Caco-2 (cell line): Measurements from ENCODE around the gene RNF208. TPM values are rescaled to one million over a fixed set of nuclear protein-coding genes. Genes with fewer than 3 reads are reported as not detected.

Experiments used
- BruUV-seq: library from RNA; stranded (reverse); fragments of 400-500 nt; replicated peaks from 2 replicates; lab custom pipeline; 2021; lab: Mats Ljungman, UMichigan
- CTCF ChIA-PET: fragments of 300-600 bp; sonication (Branson Sonifier 250); formaldehyde crosslinking; loops from one replicate; lab custom pipeline; 2022; ENCODE audit warnings: antibody characterized with exemption; lab: Charles Lee
- POLR2A ChIA-PET: fragments of 300-600 bp; sonication (Branson Sonifier 250); formaldehyde crosslinking; loops from one replicate; lab custom pipeline; 2022; ENCODE audit warnings: antibody characterized with exemption; lab: Charles Lee
- DNase-seq, 2 experiments: peaks; one replicate each; pipeline versions ENCODE4 v3.0.0 to v3.0.0-alpha.2; 2020 to 2022
- H3K27me3 ChIP-seq: replicated peaks from 2 replicates; pipeline ENCODE4 v1.6.0; 2011; ENCODE audit warnings: low read length; ENCODE audit not compliant: control insufficient read depth, insufficient read depth
- H3K36me3 ChIP-seq: 2 replicates; pipeline ENCODE4 v1.5.1; 2011; ENCODE audit warnings: low read length; ENCODE audit not compliant: control insufficient read depth, insufficient read depth
- H3K4me1 ChIP-seq: fragments of 250-450 bp; sonication (Bioruptor Pico); 2 replicates; pipeline ENCODE4 v1.5.1; 2020; ENCODE audit warnings: mild to moderate bottlenecking
- H3K4me3 ChIP-seq: 2 replicates; pipeline ENCODE4 v1.5.1; 2011; ENCODE audit warnings: low read depth, mild to moderate bottlenecking, control low read depth, low read length
- H3K9me3 ChIP-seq: fragments of 250-450 bp; sonication (Bioruptor Pico); 2 replicates; pipeline ENCODE4 v1.5.1; 2020; ENCODE audit warnings: mild to moderate bottlenecking, moderate library complexity
- H3K27ac Mint-ChIP-seq: one replicate; pipeline ENCODE4 v1.8.0; 2022; ENCODE audit warnings: mixed read lengths; ENCODE audit not compliant: unreplicated experiment
- H3K27me3 Mint-ChIP-seq: one replicate; pipeline ENCODE4 v1.8.0; 2022; ENCODE audit warnings: mixed read lengths; ENCODE audit not compliant: insufficient read depth, unreplicated experiment
- H3K36me3 Mint-ChIP-seq: one replicate; pipeline ENCODE4 v1.8.0; 2022; ENCODE audit warnings: mild to moderate bottlenecking, mixed read lengths; ENCODE audit not compliant: insufficient read depth, unreplicated experiment
- H3K4me1 Mint-ChIP-seq: one replicate; pipeline ENCODE4 v1.8.0; 2022; ENCODE audit warnings: low read depth, mixed read lengths; ENCODE audit not compliant: unreplicated experiment
- H3K4me3 Mint-ChIP-seq: one replicate; pipeline ENCODE4 v1.8.0; 2022; ENCODE audit warnings: mild to moderate bottlenecking, moderate library complexity, mixed read lengths; ENCODE audit not compliant: unreplicated experiment
- H3K9me3 Mint-ChIP-seq: one replicate; pipeline ENCODE4 v1.8.0; 2022; ENCODE audit warnings: mixed read lengths; ENCODE audit not compliant: unreplicated experiment
- CTCF ChIP-seq, 2 experiments: fragments of 200-600 bp in 1 of 2; IDR thresholded peaks; 1 replicate in 1 of 2; 2 replicates in 1 of 2; pipeline versions ENCODE4 v1.5.1 to v1.8.0; 2011 to 2022; ENCODE audit warnings: antibody characterized with exemption in 1 of 2, control low read depth in 1 of 2, inconsistent platforms in 1 of 2, low read depth in 1 of 2, low read length in 1 of 2, mild to moderate bottlenecking in 1 of 2, moderate library complexity in 1 of 2; ENCODE audit not compliant: insufficient read depth in 1 of 2, severe bottlenecking in 1 of 2, unreplicated experiment in 1 of 2
- intact Hi-C: fragments of 100-400 bp; cut with micrococcal nuclease; formaldehyde crosslinking; loops from one replicate; pipeline ENCODE4 v1.10.0; 2022; ENCODE audit not compliant: unreplicated experiment
- total RNA-seq: library from RNA; stranded (reverse); gene quantifications from 2 replicates; pipeline ENCODE4 v1.2.3, GENCODE V29; 2022

RNF208 gene
- total RNA-seq, 1 experiment from 2014 or later: 6.5 TPM

- no peak within 1 kb of the TSS for H3K4me3 ChIP-seq
These were observed 5.2 kb upstream of the RNF208 start, which contains the start of gene RNF224 for GRCh38 chr9:137227054-137227852. Gene RNF224, plus strand, starts transcription at chr9:137227502. Its CDS starts 834 bp downstream, at chr9:137228336.

DNA sequence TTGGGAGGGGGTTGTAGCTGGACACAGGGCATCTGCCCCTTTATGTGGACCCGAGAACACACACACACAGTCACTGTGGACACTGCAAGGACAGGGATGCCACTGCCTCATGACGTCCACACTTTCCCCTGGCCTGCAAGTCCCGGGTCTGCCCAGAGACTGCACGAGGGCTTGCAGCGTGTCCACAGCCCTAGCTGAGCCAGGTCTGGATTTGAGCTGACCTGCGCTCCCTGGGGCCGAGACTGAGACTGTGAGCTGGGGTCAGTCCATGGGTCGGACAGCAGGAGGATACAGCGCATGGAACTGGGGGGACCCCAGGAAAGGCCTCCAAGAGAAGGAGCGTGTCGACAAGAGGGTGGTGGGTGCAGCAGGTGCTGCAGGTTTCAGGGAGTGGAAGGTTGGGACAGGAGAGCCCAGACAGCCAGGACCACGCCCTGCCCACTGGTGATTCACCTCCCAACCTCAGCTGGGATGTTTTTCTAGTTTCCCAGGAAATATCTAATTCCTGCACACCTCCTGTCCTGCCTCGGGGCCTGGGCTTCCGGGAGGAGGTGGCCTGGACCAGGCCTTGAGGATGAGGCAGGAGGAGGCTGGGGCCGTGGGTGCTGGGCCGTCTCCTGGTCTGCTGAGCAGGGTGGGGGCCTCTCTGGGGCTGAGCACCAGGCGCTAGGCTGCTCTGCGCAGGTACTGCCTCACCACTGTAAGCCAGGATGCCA lies 4.5 kb upstream of the RNF208 start:
- Mint-ChIP-seq H3K9me3 (no peaks in the 10 kb centered on the region), H3K4me1 (peaks cover 13% of the 10 kb centered on the region), H3K4me3 (no peak overlapping the region), H3K27ac (peak overlapping the region; percentile 64), H3K27me3 (no peaks in the 10 kb centered on the region), H3K36me3 (peaks cover 11% of the 10 kb centered on the region)
- CTCF ChIA-PET: interaction anchor here (1.3 to 2.4 kb wide), 8 partner anchors 10 to 64 kb away, joined by 3 to 20 read pairs (median 6); partner anchors contain the start of genes ANAPC2, LRRC26, SSNA1 and TPRN
- no TSS peak for BruUV-seq
- DNase-seq: no peak
- no peaks in the 10 kb centered on the region for H3K36me3 ChIP-seq
- peaks cover 38% of the 10 kb centered on the region for H3K4me1 ChIP-seq
- no peak overlapping the region for H3K4me3 ChIP-seq
- no peak for TF ChIP-seq CTCF (IDR thresholded peaks at IDR 0.05; ENCODE audit: insufficient read depth in 1 of 2, low read depth in 1 of 2, low read length in 1 of 2, severe bottlenecking in 1 of 2, unreplicated experiment in 1 of 2)
- no peaks in the 10 kb centered on the region for H3K27me3 ChIP-seq
- POLR2A ChIA-PET: interaction anchor here (0.8 kb wide), 1 partner anchor 37 kb away, joined by 3 read pairs; no protein-coding TSS in a partner anchor
- intact Hi-C loops: loop anchor here (1.0 to 2.0 kb wide), 4 partner anchors 10 to 110 kb away; partner anchors contain the start of genes ANAPC2 and SSNA1
- no peaks in the 10 kb centered on the region for H3K9me3 ChIP-seq

More at GRCh38 chr9:137227054-137227852, 5.2 kb upstream of the RNF208 start, which contains the start of gene RNF224:
- Mint-ChIP-seq H3K4me1 (peaks cover 13% of the 10 kb centered on the region), H3K36me3 (peaks cover 11% of the 10 kb centered on the region), H3K27me3 (no peaks in the 10 kb centered on the region), H3K4me3 (no peak within 1 kb of the TSS), H3K27ac (peak within 1 kb of the TSS; percentile 64), H3K9me3 (no peaks in the 10 kb centered on the region)
- no TSS peak for BruUV-seq
- TF ChIP-seq CTCF (IDR thresholded peaks at IDR 0.05; ENCODE audit: insufficient read depth in 1 of 2, low read depth in 1 of 2, low read length in 1 of 2, severe bottlenecking in 1 of 2, unreplicated experiment in 1 of 2): peak; percentile 79 to 90
- ChIA-PET POLR2A (interaction anchor here (0.6 to 1.0 kb wide), 3 partner anchors 9 to 67 kb away, joined by 3 to 6 read pairs (median 3); no protein-coding TSS in a partner anchor), CTCF (interaction anchor here (0.6 to 2.4 kb wide), 13 partner anchors 9 to 181 kb away, joined by 3 to 20 read pairs (median 6); partner anchors contain the start of genes ANAPC2, LRRC26 and SSNA1)
- DNase-seq: peak; percentile 87 to 88
- Histone ChIP-seq H3K27me3 (no peaks in the 10 kb centered on the region), H3K4me1 (peaks cover 38% of the 10 kb centered on the region), H3K9me3 (no peaks in the 10 kb centered on the region), H3K36me3 (no peaks in the 10 kb centered on the region)
- intact Hi-C loops: loop anchor here (1.0 to 2.0 kb wide), 4 partner anchors 9 to 110 kb away; partner anchors contain the start of genes ANAPC2 and SSNA1
